OCI-M2 (cell line): ENCODE data around the gene SPTBN4.
"Not testable (repeated sequence)": the region's sequence is repeated elsewhere in the genome, so short reads cannot be mapped to it uniquely, and the experiment has no call there.

ENCODE experiments used
- DNase-seq: peaks from one replicate; lab custom pipeline; 2025; ENCODE audit not compliant: unreplicated experiment; lab: John Stamatoyannopoulos, UW

The SPTBN4 gene

DNA sequence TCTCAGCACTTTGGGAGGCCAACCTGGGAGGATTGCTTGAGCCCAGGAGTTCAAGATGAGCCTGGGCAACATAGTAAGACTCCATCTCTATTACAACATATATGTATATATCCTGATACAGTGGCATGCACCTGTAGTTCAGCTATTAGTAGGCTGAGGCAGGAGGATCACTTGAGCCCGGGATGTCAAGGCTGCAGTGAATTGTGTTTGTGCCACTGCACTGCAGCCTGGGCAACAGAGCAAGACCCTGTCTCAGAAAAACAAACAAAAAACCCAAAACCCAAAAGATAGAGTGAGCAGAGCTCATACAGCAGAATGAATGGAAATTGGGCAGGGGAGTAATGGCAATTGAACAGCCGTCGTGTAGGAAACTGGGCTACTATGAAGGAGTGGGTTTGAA lies 92.6 kb downstream of the SPTBN4 start:
- no peak for DNase-seq

DNA sequence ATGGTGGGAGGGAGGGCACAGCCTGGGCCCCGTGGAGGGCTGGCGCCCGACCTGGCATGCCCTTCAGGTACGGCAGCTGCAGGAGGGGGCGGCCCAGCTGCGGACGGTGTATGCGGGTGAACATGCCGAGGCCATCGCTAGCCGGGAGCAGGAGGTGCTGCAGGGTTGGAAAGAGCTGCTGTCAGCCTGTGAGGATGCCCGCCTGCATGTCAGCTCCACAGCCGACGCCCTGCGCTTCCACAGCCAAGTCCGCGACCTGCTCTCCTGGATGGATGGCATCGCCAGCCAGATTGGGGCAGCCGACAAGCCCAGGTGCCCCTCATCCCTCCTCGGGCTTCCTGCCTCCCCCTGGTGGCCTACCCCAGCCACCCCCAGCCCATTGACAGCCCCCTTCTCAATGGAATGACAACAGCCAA lies 93.3 kb downstream of the SPTBN4 start:
- DNase-seq = no peak

DNA sequence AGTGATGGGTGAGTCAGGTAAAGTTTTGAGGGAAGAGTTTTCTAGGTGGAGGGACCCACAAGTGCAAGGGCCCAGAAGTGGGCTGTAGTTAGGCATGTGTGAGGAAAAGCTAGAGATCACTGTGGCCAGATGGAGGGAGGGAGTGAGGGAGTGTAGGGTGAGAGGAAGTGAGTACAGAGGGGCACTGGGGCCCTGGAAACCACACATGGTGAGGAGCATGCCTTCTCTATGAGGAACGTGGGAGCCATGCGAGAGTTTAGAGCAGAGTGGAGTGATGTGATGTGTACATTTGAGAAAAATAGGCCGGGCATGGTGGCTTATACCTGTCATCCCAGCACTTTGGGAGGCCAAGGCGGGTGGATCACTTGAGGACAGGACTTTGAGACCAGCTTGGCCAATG lies 95.1 kb downstream of the SPTBN4 start:
- DNase-seq = no peak

DNA sequence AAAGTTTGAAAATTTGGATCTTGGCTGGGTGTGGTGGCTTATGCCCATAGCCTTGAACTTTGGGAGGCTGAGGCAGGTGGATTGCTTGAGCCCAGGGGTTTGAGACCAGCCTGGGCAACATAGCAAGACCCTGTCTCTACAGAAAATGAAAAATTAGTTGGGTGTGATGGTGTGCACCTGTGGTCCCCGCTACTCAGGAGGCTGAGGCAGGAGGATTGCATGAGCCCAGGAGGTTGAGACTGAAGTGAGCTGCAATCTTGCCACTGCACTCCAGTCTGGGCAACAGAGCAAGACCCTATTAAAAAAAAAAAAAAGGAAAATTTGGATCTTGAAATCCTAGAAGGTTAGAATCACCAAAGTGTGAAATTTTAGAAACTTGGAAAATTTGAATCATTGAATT lies 97.7 kb downstream of the SPTBN4 start:
- DNase-seq = not testable (repeated sequence)

DNA sequence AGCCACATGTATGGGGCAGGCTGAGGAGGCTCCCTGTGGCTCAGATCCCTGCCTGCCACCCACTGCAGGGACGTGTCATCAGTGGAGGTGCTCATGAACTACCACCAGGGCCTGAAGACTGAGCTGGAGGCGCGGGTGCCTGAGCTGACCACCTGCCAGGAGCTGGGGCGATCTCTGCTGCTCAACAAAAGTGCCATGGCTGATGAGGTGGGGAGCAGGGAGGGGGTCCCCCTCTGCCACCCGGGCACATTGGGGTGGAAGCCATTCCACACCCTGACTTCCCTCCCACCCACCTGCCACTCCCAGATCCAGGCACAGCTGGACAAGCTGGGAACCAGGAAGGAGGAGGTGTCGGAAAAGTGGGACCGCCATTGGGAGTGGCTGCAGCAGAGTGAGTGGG lies 98.6 kb downstream of the SPTBN4 start:
- no peak for DNase-seq

DNA sequence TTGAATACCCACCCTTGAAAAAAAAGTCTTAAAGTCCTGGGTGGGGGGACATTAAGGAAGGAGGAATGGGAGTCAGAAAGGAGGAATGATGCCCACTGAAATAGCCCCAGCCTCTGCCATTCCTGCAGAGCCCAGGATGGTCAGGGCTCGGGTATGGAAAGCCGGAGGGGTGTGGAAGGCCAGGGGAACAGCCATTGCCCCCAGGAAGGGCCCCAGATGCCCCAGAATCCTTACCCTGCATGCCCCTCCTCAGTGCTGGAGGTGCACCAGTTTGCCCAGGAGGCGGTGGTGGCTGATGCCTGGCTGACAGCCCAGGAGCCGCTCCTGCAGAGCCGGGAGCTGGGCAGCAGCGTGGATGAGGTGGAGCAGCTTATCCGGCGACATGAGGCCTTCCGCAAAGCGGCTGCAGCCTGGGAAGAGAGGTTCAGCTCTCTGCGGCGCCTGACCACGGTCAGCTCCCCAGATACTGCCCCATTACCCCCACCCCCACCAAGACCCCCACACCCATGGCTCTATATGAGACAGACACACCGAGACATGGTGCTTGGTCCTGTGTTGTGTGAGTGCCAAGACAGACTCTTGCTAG lies 99.2 kb downstream of the SPTBN4 start:
- DNase-seq = no peak

DNA sequence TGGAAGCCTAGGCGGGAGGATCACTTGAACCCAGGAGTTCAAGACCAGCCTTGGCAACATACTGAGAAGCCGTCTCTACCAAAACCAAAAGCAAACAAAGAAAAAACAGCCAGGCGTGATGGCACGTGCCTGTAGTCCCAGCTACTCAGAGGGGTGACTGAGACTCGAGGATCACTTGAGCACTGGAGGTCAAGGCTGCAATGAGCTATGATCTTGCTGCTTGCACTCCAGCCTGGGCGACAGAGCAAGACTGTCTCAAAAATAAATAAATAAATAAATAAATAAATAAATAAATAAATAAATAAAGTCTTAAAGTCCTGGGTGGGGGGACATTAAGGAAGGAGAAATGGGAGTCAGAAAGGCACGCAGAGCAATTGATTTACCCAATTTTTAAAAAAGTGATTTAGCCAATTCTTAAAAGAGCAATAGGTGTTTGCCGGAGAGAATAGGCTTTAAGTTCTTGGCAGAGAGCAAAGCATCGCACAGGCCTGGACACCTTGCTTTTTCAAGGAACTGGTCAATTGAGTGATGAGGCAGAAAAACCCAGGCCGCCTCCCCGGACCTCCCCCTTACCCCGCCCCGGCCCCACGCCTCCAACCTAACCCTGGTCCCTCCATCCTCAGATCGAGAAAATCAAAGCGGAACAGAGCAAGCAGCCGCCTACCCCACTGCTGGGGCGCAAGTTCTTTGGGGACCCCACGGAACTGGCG lies 100.4 kb downstream of the SPTBN4 start:
- no peak for DNase-seq

DNA sequence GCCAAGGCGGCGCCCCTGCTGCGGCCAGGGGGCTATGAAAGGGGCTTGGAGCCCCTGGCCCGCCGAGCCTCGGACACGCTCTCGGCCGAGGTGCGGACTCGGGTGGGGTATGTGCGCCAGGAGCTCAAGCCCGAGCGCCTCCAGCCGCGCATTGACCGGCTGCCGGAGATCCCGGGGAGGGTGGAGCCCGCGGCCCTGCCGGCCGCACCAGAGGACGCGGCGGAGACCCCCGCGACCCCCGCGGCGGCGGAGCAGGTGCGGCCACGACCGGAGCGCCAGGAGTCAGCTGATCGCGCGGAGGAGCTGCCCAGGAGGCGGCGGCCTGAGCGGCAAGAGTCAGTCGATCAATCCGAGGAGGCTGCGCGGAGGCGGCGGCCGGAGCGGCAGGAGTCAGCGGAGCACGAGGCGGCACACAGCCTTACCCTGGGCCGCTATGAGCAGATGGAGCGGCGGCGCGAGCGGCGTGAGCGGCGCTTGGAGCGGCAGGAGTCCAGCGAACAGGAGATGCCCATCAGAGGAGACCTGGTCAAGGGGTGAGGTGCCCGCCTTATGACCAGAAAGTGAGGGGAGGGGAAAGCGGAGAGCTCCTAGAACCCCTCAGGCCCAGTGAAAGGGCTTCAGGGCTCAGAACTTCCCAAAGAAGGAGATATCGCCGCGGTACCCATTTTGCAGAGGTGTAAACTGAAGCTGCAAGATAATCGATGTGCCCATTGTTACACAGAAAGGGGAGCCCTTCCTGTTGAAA lies 101.1 kb downstream of the SPTBN4 start:
- DNase-seq = no peak

DNA sequence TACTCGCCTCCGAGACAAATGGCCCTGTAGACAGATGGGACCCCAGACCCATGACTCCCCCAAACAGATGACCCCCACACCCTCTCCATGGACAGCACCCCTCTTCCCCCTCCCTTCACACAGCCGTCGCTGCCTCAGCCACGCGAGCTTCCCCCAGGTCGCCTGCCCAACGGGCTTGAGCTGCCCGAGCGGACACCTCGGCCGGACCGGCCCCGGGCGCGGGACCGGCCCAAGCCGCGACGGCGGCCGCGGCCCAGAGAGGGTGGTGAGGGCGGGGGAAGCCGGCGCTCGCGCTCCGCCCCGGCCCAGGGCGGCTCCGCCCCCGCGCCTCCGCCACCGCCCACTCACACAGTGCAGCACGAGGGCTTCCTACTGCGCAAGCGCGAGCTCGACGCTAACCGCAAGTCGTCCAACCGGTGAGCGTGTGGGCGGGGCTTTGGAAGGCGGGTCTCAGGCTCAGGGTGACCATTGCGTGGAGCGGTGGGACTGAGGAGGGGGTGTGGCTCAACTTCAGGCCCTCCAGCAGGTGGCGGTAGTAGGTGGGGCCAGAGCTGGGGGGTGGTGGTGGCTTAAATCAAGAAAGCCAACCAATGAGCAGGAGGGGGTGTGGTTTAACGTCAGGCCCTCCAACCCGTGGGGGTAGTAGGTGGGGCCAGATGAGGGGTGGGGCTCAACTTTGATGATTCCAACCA lies 103.7 kb downstream of the SPTBN4 start:
- DNase-seq = peak; percentile 95

DNA sequence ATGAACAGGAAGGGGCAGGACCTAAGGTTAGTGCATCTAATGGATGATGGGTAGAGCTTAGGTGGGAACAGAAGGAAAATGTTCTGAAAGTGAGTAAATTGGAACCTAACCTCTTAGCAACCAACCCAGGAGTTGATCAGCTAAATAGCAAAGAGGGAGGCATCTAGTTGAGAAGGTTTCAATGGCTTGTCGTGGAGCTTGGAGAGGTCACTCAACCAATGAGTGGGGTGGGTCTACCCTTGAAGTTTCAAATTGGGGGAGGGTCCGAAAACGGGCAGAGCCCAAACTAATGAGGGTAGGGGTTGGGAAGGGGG lies 104.2 kb downstream of the SPTBN4 start:
- no peak for DNase-seq

DNA sequence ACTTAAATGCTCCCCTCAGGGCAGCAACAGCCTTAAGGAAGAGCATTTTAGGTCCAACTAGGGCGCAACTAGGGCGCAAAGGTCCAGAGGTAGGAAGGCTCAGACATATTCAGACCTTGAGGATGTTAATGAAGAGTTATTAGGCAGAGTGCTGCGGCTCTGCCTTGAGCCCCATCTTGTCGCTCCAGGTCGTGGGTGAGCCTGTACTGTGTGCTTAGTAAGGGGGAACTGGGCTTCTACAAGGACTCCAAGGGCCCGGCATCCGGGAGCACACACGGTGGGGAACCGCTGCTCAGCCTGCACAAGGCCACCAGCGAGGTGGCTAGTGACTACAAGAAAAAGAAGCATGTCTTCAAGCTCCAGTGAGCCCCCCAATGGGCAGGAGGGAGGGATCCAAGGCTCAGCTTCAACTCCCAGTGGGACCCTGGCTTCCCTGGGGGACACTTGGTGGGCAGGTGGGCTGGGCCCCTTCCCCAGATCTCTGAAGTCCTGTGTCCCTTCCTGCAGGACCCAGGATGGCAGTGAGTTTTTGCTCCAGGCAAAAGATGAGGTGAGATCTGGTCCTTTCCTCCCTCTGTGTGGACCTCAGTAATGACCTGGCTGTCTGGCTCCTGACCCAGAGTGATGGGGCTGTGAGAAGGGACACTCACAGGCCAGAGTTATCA lies 105.2 kb downstream of the SPTBN4 start:
- DNase-seq = no peak

DNA sequence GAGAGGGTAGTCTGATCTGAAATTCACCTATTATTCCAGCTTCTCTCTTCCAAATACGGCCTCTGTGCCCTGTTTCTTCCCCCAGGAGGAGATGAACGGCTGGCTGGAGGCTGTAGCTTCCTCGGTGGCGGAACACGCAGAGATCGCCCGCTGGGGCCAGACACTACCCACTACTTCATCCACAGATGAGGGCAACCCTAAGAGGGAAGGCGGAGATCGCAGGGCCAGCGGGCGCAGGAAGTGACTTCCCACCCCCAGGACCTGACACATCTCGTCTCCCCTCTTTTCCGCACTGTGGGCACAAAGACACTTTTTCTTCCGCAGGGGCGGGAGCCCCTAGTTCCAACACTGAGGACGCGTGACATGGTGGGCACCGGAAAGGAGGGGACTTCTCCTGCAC lies 108.5 kb downstream of the SPTBN4 start:
- DNase-seq = no peak

DNA sequence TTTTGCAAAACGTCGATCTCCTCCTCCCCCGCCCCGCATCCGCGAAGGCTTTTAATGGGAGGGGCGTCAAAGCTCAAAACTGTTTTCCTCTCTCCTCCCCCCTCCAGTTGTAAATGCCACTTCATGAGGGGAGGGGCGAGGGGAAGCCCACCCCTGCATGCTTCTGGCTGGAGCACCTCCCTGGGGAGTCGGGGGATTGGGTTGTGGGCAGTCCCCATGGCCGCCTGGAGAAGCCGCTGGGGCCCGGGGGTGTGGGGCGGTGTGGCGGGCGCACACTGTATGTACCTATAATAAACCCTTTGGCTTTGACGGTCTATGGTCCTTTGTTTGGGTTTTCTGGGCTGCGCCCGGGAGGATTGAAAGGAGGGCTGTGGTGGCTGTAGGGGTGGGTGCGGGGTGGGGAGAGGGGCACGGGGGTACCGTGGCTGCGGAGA lies 109.4 kb downstream of the SPTBN4 start:
- DNase-seq = no peak

DNA sequence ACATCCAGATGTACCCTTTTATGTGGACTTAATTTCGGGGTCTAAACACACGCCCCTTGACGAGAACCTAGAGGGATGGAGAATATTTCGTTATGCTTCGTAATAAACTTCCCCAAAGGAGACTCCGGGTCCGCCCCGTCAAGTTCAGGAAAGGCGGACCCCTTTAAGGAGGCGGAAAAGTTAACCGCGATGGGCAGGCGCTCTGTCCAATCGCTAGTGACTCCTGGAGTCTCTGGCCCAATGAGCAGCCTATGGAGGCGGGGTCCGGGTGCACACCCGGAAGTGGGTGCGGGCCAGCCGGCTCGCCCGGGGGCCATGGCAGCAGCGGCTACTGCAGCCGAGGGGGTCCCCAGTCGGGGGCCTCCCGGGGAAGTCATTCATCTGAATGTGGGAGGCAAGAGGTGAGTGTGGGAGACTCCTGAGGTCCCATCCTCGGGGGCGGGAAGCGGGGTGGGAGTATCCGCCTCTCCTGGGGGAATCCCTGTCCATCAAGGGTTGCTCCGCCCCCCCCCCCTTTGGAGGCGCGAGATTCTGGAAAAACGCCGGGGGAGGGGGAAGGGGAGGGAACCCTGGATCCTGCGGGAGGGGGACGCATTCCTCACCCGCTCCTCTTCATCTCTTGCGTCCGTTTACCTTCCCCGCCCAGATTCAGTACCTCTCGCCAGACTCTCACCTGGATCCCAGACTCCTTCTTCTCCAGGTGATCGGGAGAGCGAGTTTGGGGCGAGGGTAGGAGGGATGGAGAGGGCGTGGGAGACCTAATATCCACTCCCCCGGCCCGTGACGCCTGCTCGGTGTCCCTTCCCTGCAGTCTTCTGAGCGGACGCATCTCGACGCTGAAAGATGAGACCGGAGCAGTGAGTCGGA lies 110.0 kb downstream of the SPTBN4 start, which contains the start of gene SHKBP1:
SHKBP1 (plus strand) TSS at position 289 of the 867 bp plus-strand sequence; CDS start at position 316, 27 bp downstream.
- peak; percentile 87 for DNase-seq

DNA sequence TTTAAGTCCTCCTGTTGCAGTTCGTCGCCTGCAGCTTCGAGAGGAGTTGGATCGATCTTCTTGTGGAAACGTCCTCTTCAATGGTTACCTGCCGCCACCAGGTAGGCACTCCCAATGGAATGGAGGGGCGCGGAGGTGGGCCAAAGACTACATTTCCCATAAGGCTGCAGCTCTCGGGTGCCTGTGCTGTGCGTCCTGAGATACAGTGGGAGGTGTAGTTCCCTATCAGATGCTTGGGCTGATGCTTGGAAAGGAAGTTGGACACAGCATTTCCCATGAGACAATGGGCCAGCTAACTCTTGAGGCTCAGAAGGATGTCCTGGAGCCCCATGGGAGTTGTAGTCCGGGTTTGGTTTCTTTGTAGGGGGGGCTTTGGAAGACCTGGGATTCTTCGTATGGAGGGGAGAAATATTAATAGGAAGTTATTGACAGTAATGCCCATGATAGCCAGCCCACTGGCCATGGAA lies 111.7 kb downstream of the SPTBN4 start:
- no peak for DNase-seq

DNA sequence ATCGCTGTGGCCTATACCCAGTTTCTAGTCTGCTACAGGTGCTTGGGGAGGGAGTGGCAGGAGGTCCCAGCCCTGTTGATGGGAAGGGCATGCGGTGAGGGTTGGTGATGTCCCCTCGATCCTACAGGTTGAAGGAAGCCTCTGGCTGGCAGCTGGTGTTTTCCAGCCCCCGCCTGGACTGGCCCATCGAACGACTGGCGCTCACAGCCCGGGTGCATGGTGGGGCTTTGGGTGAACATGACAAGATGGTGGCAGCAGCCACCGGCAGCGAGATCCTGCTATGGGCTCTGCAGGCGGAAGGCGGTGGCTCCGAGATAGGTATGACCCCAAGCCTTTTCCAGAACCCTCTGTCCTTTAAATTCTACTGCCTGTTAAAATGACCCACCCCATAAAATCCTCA lies 113.8 kb downstream of the SPTBN4 start:
- no peak for DNase-seq

DNA sequence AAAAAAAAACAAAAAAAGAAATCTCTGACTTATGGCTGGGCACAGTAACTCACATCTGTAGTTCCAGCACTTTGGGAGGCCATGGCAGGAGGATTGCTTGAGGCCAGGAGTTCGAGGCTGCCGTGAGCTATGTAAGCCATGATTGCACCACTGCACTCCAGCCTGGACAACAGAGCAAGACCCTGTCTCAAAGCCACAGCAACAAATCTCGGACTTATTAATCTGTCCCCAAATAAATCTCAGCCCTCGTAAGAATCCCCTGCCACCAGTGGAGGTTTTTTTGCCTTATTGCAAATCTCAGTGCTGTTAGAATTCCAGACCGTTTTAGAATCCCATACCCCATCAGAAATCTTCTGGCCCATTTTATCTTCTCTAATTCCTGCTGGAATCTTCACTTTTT lies 114.7 kb downstream of the SPTBN4 start:
- no peak for DNase-seq

DNA sequence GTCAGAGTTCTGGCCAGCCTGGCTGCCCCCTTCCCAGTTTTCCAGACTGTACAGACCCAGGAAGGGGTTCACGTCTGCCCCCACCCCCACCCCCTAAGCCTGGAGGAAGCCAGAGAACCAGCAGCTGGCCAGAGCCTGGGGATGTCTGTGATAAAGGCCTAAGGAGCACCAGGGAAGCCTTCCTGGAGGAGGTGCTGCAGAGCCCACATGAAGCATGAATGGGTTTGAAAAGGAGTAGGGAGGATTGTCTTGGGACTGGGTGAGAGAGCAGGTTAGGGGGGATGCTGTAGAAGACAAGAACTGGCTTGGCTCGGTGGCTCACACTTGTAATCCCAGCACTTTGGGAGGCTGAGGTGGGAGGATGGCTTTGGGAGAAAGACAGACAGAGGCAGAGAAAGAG lies 115.7 kb downstream of the SPTBN4 start:
- DNase-seq = no peak

DNA sequence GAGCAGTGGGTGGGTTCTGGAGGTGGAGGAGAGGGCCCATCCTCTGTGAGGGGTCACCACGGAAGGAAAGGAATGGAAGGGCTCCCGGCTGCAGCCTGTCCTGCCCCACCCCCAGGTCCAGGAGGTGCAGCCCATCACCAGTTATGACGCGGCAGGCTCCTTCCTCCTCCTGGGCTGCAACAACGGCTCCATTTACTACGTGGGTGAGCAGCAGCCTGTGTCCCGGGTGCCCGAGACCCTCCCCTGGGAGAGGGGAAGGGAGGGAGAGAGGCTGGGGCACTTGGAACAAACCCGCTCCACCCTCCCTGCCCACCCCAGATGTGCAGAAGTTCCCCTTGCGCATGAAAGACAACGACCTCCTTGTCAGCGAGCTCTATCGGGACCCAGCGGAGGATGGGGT lies 116.5 kb downstream of the SPTBN4 start:
- no peak for DNase-seq

DNA sequence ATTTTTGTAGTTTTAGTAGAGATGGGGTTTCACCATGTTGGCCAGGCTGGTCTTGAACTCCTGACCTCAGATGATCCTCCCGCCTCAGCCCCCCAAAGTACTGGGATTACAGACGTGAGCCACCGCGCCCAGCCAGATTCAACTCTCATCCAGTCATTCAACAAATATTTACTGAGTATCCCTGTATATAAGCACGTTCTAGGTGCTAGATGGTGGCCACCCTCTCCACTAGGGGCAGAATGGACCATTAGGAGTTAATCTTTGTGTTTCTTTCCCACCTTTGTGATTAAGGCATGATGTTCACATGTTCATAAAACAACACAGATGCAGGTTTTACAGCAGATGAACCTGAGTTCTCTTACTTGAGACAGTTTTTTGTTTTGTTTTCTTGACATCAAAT lies 117.2 kb downstream of the SPTBN4 start:
- no peak for DNase-seq
